ENCODE measurements around the gene NUP43.

GRCh38 chr6:149734915-149735314 is 11.4 kb downstream of the NUP43 start:
- TF ChIP-seq CTCF (IDR thresholded peaks at IDR 0.05) (no peak), POLR2A (IDR thresholded peaks at IDR 0.05) (no peak), POLR2AphosphoS5 (IDR thresholded peaks at IDR 0.05) (no peak), EP300 (IDR thresholded peaks at IDR 0.05) (no peak)
